ENCODE measurements around the gene IGFL2. TPM values are rescaled to one million over a fixed set of nuclear protein-coding genes. Genes with fewer than 3 reads are reported as not detected.
"Not testable (repeated sequence)": the region's sequence is repeated elsewhere in the genome, so short reads cannot be mapped to it uniquely, and the experiment has no call there.

Gene IGFL2
- total RNA-seq, 1 donor from 2014 or later = not detected

- DNase-seq (ENCODE audit: low read depth in 2 of 2) = no peak
Observed at GRCh38 chr19:46186717-46187101, 38.7 kb downstream of the IGFL2 start.

- no peak for DNase-seq (ENCODE audit: low read depth in 2 of 2)
Observed at GRCh38 chr19:46189971-46190888, 42.2 kb downstream of the IGFL2 start.

- DNase-seq (ENCODE audit: low read depth in 2 of 2) = no peak
Observed at GRCh38 chr19:46191356-46191755, 43.3 kb downstream of the IGFL2 start.

GRCh38 chr19:46191972-46192371, 43.9 kb downstream of the IGFL2 start:
- DNase-seq (ENCODE audit: low read depth in 2 of 2) = no peak

GRCh38 chr19:46192626-46192991, 44.6 kb downstream of the IGFL2 start:
- DNase-seq (ENCODE audit: low read depth in 2 of 2) = not testable (repeated sequence)

GRCh38 chr19:46192992-46193650, 45.1 kb downstream of the IGFL2 start:
- peak; percentile 48 to 71 for DNase-seq (ENCODE audit: low read depth in 2 of 2)

- DNase-seq (ENCODE audit: low read depth in 2 of 2) = no peak
Observed at GRCh38 chr19:46193678-46194077, 45.6 kb downstream of the IGFL2 start.

GRCh38 chr19:46195104-46195503, 47.1 kb downstream of the IGFL2 start:
- no peak for DNase-seq (ENCODE audit: low read depth in 2 of 2)

- not testable (repeated sequence) for DNase-seq (ENCODE audit: low read depth in 2 of 2)
Observed at GRCh38 chr19:46195919-46196318, 47.9 kb downstream of the IGFL2 start.

GRCh38 chr19:46196410-46197124, 48.5 kb downstream of the IGFL2 start:
- DNase-seq (ENCODE audit: low read depth in 2 of 2) = no peak

GRCh38 chr19:46197314-46198070, 49.5 kb downstream of the IGFL2 start:
- DNase-seq (ENCODE audit: low read depth in 2 of 2) = no peak

- no peak for DNase-seq (ENCODE audit: low read depth in 2 of 2)
Observed at GRCh38 chr19:46198756-46199155, 50.7 kb downstream of the IGFL2 start.

- no peak for DNase-seq (ENCODE audit: low read depth in 2 of 2)
Observed at GRCh38 chr19:46201454-46202310, 53.6 kb downstream of the IGFL2 start.

- no peak for DNase-seq (ENCODE audit: low read depth in 2 of 2)
Observed at GRCh38 chr19:46202426-46202825, 54.4 kb downstream of the IGFL2 start.

- DNase-seq (ENCODE audit: low read depth in 2 of 2) = no peak
Observed at GRCh38 chr19:46202872-46203860, 55.1 kb downstream of the IGFL2 start.

GRCh38 chr19:46204008-46204407, 56.0 kb downstream of the IGFL2 start:
- no peak for DNase-seq (ENCODE audit: low read depth in 2 of 2)

GRCh38 chr19:46205183-46205984, 57.3 kb downstream of the IGFL2 start:
- DNase-seq (ENCODE audit: low read depth in 2 of 2) = no peak

- no peak for DNase-seq (ENCODE audit: low read depth in 2 of 2)
Observed at GRCh38 chr19:46206176-46206575, 58.1 kb downstream of the IGFL2 start.
